SK-N-DZ (cell line): Measurements from ENCODE around the gene TMEM184A.

Source experiments
- DNase-seq: peaks from one replicate; pipeline ENCODE4 v3.0.0-alpha.2; 2015; ENCODE audit warnings: low spot score

TMEM184A gene

GRCh38 chr7:1567896-1568510, 12.0 kb upstream of the TMEM184A start:
- DNase-seq, result no peak

GRCh38 chr7:1567049-1567771, 11.2 kb upstream of the TMEM184A start:
- no peak for DNase-seq

DNA sequence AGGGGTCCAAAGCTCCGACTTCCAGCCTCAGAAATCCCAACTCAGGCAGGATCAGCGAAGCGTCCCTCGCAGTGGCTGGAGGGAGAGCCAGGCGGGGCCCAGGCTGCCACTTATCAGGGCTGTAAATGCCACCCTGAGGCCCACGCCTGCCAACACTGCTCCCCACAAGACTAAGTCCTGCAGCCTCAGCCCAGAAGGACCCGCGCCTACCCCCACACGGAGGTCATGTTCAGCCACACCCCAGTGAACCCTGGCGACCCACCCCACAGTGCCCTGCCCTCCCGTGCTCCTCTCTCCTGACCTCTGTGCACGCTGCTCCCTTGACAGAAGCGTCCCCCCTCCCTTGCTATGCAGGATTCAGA, 10.7 kb upstream of the TMEM184A start:
- no peak for DNase-seq

DNA sequence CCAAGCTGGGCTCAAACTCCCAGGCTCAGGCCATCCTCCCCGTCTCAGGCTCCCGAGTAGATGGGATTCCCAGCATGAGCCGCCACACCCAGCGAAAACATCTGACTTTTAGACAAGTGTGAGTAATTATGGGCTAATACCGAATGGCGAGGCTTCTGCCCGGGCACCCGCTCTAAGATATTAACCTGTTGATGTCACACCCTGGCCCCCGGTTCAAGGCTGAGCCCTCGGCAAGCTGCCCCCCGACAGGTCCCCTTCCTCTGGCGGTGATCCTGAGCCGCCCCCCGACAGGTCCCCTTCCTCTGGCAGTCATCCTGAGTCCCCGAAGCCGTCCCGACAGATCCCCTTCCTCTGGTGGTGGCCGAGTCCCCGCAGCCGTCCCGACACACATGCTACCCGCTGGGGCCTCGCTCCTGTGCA, 8.6 kb upstream of the TMEM184A start:
- DNase-seq, result no peak

DNA sequence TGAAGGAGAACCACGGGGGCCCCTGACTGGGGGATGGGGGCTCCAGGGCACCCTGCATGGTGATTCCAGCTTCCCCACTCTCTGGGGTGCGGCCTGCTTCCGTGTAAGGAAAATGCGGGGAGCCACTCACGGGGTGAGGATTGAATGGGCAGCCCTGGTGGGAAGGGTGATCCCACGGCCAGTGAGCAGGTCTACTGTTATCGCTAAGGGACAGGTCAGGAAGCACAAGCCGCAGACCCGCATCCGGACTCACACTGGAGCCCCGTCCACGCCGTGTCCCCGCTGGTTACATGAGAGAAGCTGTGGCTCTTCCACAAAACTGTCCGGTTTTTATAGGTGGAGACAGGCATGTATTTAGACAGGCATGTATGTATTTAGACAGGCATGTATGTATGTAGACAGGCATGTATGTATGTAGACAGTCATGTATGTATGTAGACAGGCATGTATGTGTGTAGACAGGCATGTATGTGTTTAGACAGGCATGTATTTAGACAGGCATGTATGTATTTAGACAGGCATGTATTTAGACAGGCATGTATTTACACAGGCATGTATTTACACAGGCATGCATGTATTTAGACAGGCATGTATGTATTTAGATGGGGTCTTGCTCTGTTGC, 8.1 kb upstream of the TMEM184A start:
- DNase-seq, result no peak

DNA sequence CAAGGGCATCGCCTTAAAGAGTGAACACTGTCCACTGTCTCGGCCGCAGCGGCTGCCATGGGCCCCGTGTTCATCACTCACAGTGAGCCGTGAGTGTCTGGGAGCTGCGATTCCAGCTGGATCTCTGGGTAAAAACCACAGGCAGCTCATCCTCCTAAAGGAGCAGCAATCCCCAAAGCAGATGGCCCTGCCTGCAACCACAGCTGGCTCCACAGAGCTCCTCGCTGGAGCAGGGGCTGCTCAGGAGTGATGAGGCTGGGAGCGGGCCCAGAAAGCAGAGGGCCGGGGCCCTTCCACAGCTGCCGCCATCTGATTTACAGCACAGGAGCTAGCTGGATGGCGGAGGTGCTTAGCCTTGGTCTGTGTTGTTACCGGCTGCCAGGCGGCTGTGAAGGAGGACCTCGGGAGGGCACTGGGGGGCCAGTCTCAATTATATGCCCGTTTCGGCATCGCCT, 6.6 kb upstream of the TMEM184A start:
- DNase-seq, result peak; percentile 76

DNA sequence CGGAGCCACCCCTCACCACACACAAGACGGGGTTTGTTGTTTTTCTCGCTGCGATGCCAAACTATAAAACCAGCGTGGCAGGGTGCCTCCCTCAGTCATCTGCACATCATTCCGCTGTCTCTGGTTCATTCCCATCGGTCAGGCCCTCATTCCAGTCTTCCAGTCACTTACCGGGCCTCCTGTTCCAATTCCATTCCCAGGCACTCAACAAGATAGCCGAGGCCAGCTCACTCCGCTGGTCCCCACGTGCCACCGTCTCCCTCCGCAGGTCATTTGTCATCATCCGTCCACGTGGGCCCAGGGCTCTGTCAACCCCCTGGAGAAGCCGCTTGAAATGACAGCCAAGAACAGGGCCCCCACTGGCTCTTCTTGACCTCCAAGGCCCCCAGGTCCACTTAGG, 6.1 kb upstream of the TMEM184A start:
- peak; percentile 53 for DNase-seq

DNA sequence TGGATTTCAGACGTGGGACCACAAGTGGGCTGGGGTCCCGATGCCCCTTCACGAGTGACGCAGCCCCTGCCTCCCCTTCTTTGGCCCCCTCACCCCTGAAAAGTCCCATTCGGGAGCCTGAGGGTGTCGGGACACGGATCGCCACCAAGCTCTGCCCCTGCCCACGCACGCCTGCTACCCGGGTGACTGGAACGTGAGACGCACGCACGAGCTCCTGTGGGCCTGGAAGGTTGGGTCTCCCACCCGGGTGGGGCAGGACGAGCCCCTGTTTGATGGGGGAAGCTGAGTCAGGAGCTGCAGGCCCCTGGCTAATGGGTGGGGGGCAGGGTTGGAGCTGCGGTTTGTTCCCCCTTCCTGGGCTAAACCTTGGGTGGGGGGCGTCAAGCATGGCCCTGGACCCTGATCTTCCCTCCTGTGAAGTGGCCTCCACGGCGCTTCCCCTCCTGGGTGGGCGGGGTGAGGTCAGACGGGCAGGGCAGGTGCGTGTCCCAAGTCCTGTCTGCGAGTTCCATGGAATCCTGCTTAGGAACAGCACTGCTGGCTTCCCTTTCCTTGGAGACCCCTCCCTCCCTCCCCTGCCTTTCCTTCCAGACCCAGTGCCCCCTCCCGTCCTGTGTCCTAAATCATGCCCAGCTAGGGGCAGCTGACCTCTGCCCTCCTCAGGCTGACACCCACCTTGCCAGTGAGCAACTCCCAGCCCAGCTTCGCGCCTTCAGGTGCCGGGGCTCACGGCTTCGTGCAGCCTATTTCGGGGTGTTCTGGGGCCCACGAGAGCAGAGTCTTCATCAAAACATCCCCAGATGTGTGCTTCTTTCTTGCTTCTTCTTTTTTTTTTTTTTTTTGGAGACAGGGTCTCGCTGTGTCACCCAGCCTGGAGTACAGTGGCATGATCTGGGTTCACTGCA, 5.3 kb upstream of the TMEM184A start:
- no peak for DNase-seq

DNA sequence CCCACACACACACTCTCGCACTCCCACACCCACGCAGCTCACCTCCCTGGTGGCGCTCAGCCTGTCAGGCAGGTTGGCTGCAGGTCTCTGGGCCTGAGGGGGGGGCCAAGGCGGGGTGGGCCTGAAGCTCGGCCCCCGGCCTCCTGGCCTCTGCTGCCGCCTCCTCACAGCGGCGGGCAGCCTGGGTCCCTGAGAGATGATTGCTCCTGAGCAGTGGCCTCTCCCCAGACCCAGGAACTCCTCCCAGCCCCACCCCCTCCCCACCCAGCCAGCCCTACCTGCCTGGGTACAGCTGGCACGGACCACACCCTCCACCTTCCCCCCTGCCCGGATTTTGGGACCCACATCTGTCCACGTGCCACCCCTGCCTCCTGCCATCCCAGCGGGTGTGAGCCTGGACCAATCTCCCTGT, 4.6 kb upstream of the TMEM184A start:
- no peak for DNase-seq

DNA sequence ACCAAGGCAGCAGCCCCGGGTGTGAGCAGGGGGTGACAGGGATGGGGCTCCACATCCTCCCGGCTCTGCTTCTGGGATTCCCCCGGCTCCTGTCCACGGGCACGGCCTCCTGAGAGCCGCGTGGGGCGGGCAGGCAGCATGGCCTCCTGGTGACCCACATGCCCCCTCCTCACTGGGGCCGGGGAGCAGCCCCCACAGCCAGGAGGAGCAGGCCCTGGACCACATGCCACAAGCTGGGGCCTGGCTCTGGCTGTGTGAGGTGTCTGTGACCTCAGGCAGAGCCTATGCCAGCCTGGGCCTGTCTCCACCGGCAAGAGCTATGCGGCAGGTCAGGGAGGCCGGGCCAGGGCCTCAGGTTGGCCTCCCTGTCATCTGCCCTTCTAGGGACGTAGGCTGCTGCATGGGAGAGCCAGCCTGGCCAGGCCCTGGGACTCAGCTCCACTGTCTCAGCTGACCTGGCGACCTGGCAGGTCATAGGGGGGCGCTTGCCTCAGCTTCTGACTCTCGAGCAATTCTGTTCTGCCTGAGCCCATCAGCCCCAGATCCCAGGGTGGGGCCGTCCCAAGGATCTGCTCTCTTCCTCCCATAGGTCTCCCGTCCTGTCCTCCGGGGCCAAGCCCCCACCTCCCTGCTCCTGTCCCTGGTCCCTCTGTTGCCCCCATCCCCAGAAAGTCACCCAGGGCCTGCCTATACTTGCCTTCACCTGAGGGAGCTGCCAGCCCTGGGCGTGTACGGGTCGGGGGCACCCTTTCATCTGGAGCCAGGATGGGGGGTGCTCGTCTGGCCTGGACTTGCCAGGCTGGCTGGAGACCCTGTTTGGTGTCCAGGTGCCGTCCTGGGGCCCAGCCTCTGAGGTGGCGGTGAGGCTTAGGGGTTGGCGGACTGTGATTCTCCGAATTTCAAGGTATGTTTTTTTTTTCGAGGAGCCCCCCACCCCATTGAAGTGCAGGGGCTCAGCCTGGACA, 3.9 kb upstream of the TMEM184A start:
- no peak for DNase-seq

GRCh38 chr7:1558841-1559625, 3.0 kb upstream of the TMEM184A start:
- DNase-seq, result no peak

GRCh38 chr7:1558181-1558811, 2.3 kb upstream of the TMEM184A start:
- peak; percentile 68 for DNase-seq

DNA sequence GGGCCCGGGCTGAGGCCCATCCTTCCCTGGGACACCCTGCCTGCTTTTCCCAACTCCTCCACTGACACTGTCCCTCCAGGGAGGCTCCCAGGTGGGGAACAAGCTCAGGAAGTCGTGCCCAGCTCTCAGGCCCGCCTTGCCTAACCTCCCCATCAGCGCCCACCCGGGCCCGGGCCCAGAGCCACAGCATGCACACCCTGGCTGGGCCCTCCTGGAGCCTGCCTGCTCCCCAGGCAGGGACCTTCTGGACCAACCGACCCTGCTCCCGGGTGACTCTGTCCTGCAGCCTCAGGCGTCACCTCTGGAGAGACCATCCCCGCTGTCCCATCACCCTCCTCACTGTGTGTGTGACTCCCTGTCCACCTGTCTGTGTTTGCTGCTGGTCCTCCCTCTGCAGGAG, 1.8 kb upstream of the TMEM184A start:
- DNase-seq, result no peak

DNA sequence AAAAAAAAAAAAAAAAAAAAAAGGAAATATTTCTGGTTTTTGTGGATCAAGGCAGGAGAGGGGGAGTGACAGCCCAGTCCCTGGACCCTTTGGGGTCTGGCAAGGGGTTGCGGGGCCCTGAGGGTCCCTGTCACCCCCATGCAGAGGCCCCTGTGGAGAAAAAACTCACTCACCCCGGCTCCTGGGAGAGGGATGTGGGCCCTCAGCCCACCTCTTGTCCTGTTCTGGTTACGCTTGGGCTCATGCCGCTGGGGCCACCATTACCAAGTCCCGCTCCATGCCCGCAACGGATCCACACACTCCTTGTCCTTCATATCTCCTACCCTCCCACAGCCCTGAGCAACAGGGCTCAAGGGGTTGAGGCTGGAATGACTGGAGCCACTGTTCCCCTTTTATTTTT, 1.0 kb upstream of the TMEM184A start:
- no peak for DNase-seq

DNA sequence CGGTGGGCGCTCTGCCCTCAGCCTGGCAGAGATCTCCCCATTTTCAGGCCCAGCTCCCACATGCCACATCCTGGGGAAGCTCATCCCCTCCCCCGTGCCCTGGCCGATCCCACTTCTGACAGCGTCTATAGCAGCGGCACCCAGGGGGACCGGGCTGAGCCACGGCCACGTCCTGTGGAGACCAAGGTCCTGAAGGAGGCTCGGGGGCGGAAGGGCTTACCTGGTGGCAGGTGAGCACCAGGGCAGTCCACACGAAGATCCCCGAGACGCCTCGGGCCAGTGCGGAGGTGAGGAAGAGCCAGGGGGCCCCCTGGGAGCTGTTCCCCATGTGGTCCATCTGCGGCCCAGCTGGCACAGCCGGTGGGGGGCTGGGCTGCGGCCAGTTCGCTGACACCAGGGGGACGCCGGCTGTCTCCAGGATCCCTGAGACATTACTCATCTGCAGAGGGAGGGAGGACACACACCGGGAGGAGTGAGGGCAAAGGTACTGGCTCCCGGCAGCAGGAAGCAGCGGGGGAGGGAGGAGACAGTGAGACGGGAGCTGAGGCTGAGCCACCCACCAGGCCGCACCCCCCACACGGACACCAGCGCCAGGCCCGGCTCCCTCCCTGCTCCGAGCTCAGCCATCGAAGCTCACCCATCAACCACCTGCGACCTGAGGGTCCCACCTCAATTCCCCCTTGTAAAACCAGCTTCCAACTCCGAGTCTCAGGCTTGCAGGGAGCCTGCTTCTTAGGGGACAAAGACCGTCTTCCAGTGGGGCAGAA, 776 bp downstream of the TMEM184A start:
- no peak for DNase-seq

DNA sequence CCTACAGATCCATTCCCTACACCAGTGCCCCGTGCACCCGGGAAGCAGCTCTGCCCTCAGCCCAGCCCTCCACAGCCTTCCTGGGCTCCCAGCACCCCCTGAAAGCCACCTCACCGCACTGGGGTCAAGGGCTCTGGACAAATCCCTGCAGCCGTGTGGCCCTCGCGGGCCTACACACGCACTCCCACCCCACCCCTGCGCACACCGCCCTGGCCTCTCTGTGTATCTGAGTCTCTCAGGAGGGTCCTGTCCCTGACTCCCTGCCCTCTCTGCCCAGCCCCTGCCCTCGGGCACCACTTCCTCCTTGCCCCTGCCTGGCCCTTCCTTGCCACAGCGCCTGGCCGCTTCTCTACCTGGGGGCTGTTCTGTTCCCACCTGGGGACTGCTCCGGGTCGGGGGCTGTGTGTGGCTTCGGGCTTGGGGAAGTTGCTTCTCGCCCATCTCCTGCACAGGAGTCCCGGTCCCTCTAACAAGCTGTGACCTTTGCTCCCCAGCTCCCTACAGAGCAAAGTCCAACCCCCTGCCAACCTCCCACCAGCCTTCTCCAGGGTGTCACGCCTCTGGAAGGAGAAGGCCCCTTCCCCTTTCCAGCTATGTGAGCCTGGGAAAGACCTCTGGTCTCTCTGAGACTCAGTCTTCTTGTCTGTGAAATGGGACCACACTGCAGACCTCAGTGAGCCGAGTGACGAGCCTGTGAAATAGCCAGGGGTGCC, 1.5 kb downstream of the TMEM184A start:
- DNase-seq, result no peak

- DNase-seq, result no peak
These were observed 2.3 kb downstream of the TMEM184A start for GRCh38 chr7:1553512-1554210.
